Activated CD4-positive, alpha-beta T cell treated with anti-CD3 and anti-CD28 coated beads, Interleukin-2, amount 10 ng/mL, durations not matched to agents 24 days and 14 days (primary cell): ENCODE data around the gene ZNG1F. TPM values are rescaled to one million over a fixed set of nuclear protein-coding genes. Genes with fewer than 3 reads are reported as not detected.
"Not testable (repeated sequence)": the region's sequence is repeated elsewhere in the genome, so short reads cannot be mapped to it uniquely, and the experiment has no call there.

ENCODE experiments used
- DNase-seq: peaks from one replicate; pipeline ENCODE4 v3.0.0; 2022
- H3K27ac Mint-ChIP-seq: one replicate; pipeline ENCODE4 v1.8.0; 2022; ENCODE audit warnings: mild to moderate bottlenecking, mixed read lengths
- H3K27me3 Mint-ChIP-seq: one replicate; pipeline ENCODE4 v1.8.0; 2022; ENCODE audit warnings: mixed read lengths
- H3K36me3 Mint-ChIP-seq: one replicate; pipeline ENCODE4 v1.8.0; 2022; ENCODE audit warnings: low read depth, mild to moderate bottlenecking, mixed read lengths
- H3K4me1 Mint-ChIP-seq: one replicate; pipeline ENCODE4 v1.8.0; 2021; ENCODE audit warnings: mixed read lengths
- H3K4me3 Mint-ChIP-seq: one replicate; pipeline ENCODE4 v1.8.0; 2022; ENCODE audit warnings: mild to moderate bottlenecking, moderate library complexity, mixed read lengths
- H3K9me3 Mint-ChIP-seq: one replicate; pipeline ENCODE4 v1.8.0; 2021; ENCODE audit warnings: mixed read lengths
- intact Hi-C: fragments of 100-400 bp; cut with micrococcal nuclease; formaldehyde crosslinking; loops from one replicate; pipeline ENCODE4 v1.15.1; 2023
- total RNA-seq: library from RNA; stranded (reverse); gene quantifications from 2 replicates; pipeline ENCODE4 v1.2.3, GENCODE V29; 2022

The ZNG1F gene
- total RNA-seq, 1 donor from 2014 or later = 14.8 TPM

- peak; percentile 53 for DNase-seq
- H3K27ac Mint-ChIP-seq, H3K27me3 Mint-ChIP-seq, H3K36me3 Mint-ChIP-seq, intact Hi-C loops, H3K4me3 Mint-ChIP-seq, H3K9me3 Mint-ChIP-seq, H3K4me1 Mint-ChIP-seq: not testable (repeated sequence)
Observed at GRCh38 chr9:41108816-41109215, 80.3 kb downstream of the ZNG1F start.

GRCh38 chr9:41106472-41107116 lies 82.5 kb downstream of the ZNG1F start:
- H3K9me3 Mint-ChIP-seq, intact Hi-C loops, H3K4me3 Mint-ChIP-seq, H3K36me3 Mint-ChIP-seq, H3K27ac Mint-ChIP-seq, H3K27me3 Mint-ChIP-seq, H3K4me1 Mint-ChIP-seq: not testable (repeated sequence)
- DNase-seq = peak; percentile 42

- H3K36me3 Mint-ChIP-seq, intact Hi-C loops, H3K27ac Mint-ChIP-seq, H3K27me3 Mint-ChIP-seq, H3K9me3 Mint-ChIP-seq, H3K4me3 Mint-ChIP-seq, H3K4me1 Mint-ChIP-seq: not testable (repeated sequence)
- DNase-seq = peak; percentile 56
Observed at GRCh38 chr9:41105557-41106253, 83.4 kb downstream of the ZNG1F start.

GRCh38 chr9:41104542-41104941 lies 84.6 kb downstream of the ZNG1F start:
- intact Hi-C loops, H3K4me1 Mint-ChIP-seq: not testable (repeated sequence)

GRCh38 chr9:41100508-41100907 lies 88.6 kb downstream of the ZNG1F start:
- H3K4me1 Mint-ChIP-seq, intact Hi-C loops, H3K36me3 Mint-ChIP-seq, H3K4me3 Mint-ChIP-seq, H3K9me3 Mint-ChIP-seq, H3K27ac Mint-ChIP-seq, H3K27me3 Mint-ChIP-seq: not testable (repeated sequence)
- peak; percentile 51 for DNase-seq

More at GRCh38 chr9:41104542-41104941, 84.6 kb downstream of the ZNG1F start:
- not testable (repeated sequence) for H3K36me3 Mint-ChIP-seq, H3K27ac Mint-ChIP-seq, H3K4me3 Mint-ChIP-seq, H3K9me3 Mint-ChIP-seq, H3K27me3 Mint-ChIP-seq
- peak; percentile 7 for DNase-seq

- H3K27me3 Mint-ChIP-seq = not testable (repeated sequence)
Observed at GRCh38 chr9:41098759-41099158, 90.4 kb downstream of the ZNG1F start.

GRCh38 chr9:41095060-41095459 lies 94.1 kb downstream of the ZNG1F start:
- DNase-seq, H3K4me3 Mint-ChIP-seq, H3K27ac Mint-ChIP-seq, intact Hi-C loops, H3K27me3 Mint-ChIP-seq, H3K4me1 Mint-ChIP-seq, H3K36me3 Mint-ChIP-seq, H3K9me3 Mint-ChIP-seq: not testable (repeated sequence)

More at GRCh38 chr9:41098759-41099158, 90.4 kb downstream of the ZNG1F start:
- DNase-seq, H3K27ac Mint-ChIP-seq, intact Hi-C loops, H3K9me3 Mint-ChIP-seq, H3K4me1 Mint-ChIP-seq, H3K4me3 Mint-ChIP-seq, H3K36me3 Mint-ChIP-seq: not testable (repeated sequence)

- H3K27me3 Mint-ChIP-seq, H3K27ac Mint-ChIP-seq, DNase-seq, H3K36me3 Mint-ChIP-seq, H3K9me3 Mint-ChIP-seq, H3K4me3 Mint-ChIP-seq, H3K4me1 Mint-ChIP-seq, intact Hi-C loops: not testable (repeated sequence)
Observed at GRCh38 chr9:41094010-41094773, 94.9 kb downstream of the ZNG1F start.

- H3K36me3 Mint-ChIP-seq, H3K4me1 Mint-ChIP-seq, intact Hi-C loops, H3K4me3 Mint-ChIP-seq, DNase-seq, H3K27ac Mint-ChIP-seq, H3K9me3 Mint-ChIP-seq: not testable (repeated sequence)
- H3K27me3 Mint-ChIP-seq = peaks cover 14% of the 10 kb centered on the region
Observed at GRCh38 chr9:41090922-41091321, 98.2 kb downstream of the ZNG1F start.

- DNase-seq, intact Hi-C loops, H3K4me1 Mint-ChIP-seq, H3K9me3 Mint-ChIP-seq, H3K4me3 Mint-ChIP-seq, H3K36me3 Mint-ChIP-seq, H3K27ac Mint-ChIP-seq: not testable (repeated sequence)
- H3K27me3 Mint-ChIP-seq = peaks cover 15% of the 10 kb centered on the region
Observed at GRCh38 chr9:41090386-41090785, 98.7 kb downstream of the ZNG1F start.

- H3K36me3 Mint-ChIP-seq, DNase-seq, H3K27ac Mint-ChIP-seq, H3K4me3 Mint-ChIP-seq, intact Hi-C loops, H3K9me3 Mint-ChIP-seq, H3K4me1 Mint-ChIP-seq: not testable (repeated sequence)
- H3K27me3 Mint-ChIP-seq = peaks cover 17% of the 10 kb centered on the region
Observed at GRCh38 chr9:41088450-41089059, 100.6 kb downstream of the ZNG1F start.

GRCh38 chr9:41087929-41088328 lies 101.2 kb downstream of the ZNG1F start:
- DNase-seq, H3K36me3 Mint-ChIP-seq, H3K4me3 Mint-ChIP-seq, intact Hi-C loops, H3K9me3 Mint-ChIP-seq, H3K4me1 Mint-ChIP-seq, H3K27ac Mint-ChIP-seq: not testable (repeated sequence)
- peaks cover 18% of the 10 kb centered on the region for H3K27me3 Mint-ChIP-seq

GRCh38 chr9:41087157-41087780 lies 101.8 kb downstream of the ZNG1F start:
- H3K4me1 Mint-ChIP-seq, H3K27ac Mint-ChIP-seq, intact Hi-C loops, H3K9me3 Mint-ChIP-seq, H3K36me3 Mint-ChIP-seq, H3K4me3 Mint-ChIP-seq, DNase-seq: not testable (repeated sequence)
- H3K27me3 Mint-ChIP-seq = peaks cover 23% of the 10 kb centered on the region

GRCh38 chr9:41086685-41087084 lies 102.4 kb downstream of the ZNG1F start:
- peaks cover 24% of the 10 kb centered on the region for H3K27me3 Mint-ChIP-seq
- H3K9me3 Mint-ChIP-seq, intact Hi-C loops, H3K4me3 Mint-ChIP-seq, H3K27ac Mint-ChIP-seq, H3K36me3 Mint-ChIP-seq, DNase-seq, H3K4me1 Mint-ChIP-seq: not testable (repeated sequence)
